Adrenal gland (tissue), 5 donors: ENCODE results near the gene PKNOX2.

Source experiments
- POLR2A ChIP-seq, 2 donors: fragments of 450-650 bp; IDR thresholded peaks; one replicate each; pipeline ENCODE4 v1.6.1; 2017; ENCODE audit warnings: antibody characterized with exemption in 2 of 2, mild to moderate bottlenecking in 2 of 2, moderate library complexity in 1 of 2
- TF ChIP-seq, protein P1 (sequence below), 6 experiments: fragments of 450-650 bp in 4 of 6; fragments of 200-600 bp in 2 of 6; sonication (generic) in 1 of 6; IDR thresholded peaks; 1 replicate in 5 of 6; 2 replicates in 1 of 6; pipeline versions ENCODE4 v1.5.1 to v1.8.0; 2016 to 2021; ENCODE audit warnings: antibody characterized with exemption in 6 of 6, mild to moderate bottlenecking in 2 of 6, moderate library complexity in 1 of 6
- donor health status: DM: no; HTN: no; CAD: no.

DNA sequence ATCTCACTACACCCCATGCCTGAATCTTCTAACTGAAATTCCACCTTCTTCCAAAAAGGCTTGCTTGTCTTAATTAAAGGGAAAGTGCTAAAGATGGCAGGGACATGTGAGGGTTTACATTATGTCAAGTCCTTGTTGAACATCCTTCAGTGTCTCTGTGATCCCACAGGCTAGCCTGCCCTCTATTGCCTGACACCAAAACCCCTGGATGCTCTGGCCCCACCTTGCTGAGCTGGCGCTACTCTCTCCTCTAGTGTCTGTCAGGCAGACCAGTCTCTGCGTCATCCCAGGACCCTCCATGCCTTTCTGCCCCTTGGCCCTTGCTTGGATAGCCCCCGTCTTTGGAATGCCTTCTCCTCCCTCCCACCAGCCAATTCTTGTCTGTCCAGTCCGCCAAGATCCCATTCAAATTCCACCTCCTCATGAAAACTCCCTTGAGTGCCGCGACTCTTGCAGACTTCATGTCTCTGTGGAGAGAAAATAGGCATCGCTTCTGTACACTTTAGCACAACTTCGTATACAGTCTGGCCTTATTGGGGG, 69.3 kb downstream of the PKNOX2 start:
- TF ChIP-seq, protein P1, sequence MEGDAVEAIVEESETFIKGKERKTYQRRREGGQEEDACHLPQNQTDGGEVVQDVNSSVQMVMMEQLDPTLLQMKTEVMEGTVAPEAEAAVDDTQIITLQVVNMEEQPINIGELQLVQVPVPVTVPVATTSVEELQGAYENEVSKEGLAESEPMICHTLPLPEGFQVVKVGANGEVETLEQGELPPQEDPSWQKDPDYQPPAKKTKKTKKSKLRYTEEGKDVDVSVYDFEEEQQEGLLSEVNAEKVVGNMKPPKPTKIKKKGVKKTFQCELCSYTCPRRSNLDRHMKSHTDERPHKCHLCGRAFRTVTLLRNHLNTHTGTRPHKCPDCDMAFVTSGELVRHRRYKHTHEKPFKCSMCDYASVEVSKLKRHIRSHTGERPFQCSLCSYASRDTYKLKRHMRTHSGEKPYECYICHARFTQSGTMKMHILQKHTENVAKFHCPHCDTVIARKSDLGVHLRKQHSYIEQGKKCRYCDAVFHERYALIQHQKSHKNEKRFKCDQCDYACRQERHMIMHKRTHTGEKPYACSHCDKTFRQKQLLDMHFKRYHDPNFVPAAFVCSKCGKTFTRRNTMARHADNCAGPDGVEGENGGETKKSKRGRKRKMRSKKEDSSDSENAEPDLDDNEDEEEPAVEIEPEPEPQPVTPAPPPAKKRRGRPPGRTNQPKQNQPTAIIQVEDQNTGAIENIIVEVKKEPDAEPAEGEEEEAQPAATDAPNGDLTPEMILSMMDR (IDR thresholded peaks at IDR 0.05) = no peak
- no peak for TF ChIP-seq POLR2A (IDR thresholded peaks at IDR 0.05)
